ENCODE measurements around the gene PRPH2. TPM values are rescaled to one million over a fixed set of nuclear protein-coding genes. Genes with fewer than 3 reads are reported as not detected.
A peak's percentile ranks its signal among the peaks of the same experiment; 100 is the strongest.

Gene PRPH2
- total RNA-seq, 1 experiment from 2014 or later = not detected

- Histone ChIP-seq H3K27me3 (ENCODE audit: control insufficient read depth, insufficient read depth, low read length) (no peaks in the 10 kb centered on the region), H3K27ac (ENCODE audit: low read length) (peak overlapping the region; percentile 92), H3K4me3 (ENCODE audit: low read depth in 2 of 2, low read length in 2 of 2) (peak overlapping the region; percentile 88 to 98), H3K9me3 (ENCODE audit: control insufficient read depth, insufficient read depth, low read depth, low read length) (no peaks in the 10 kb centered on the region), H3K4me1 (ENCODE audit: control insufficient read depth, insufficient read depth, low read length) (peaks cover 19% of the 10 kb centered on the region), H3K36me3 (ENCODE audit: control insufficient read depth, insufficient read depth, low read length) (no peaks in the 10 kb centered on the region; the same call in 1 of the 2 replicates)
- ChIA-PET POLR2A (interaction anchor here (0.7 to 2.3 kb wide), 5 partner anchors 27 to 136 kb away, joined by 3 to 37 read pairs (median 4); partner anchors contain the start of gene BICRAL), CTCF (no interaction called here)
- intact Hi-C loops (cut with micrococcal nuclease; ENCODE audit: unreplicated experiment) = loop anchor here (5.0 to 10.0 kb wide), 2 partner anchors 132 to 400 kb away; partner anchors contain the start of gene RPL7L1
- in situ Hi-C loops (cut with HindIII; ENCODE audit: low pct_unique_long_range_greater_than_20kb, low sequenced_read_pairs) = loop anchor here (5.0 kb wide), 1 partner anchor 37 kb away; the partner anchor contains the start of gene BICRAL
- DNase-seq (ENCODE audit: low read depth, low spot score) (no peak), ATAC-seq (no peak)
- TF ChIP-seq CTCF (IDR thresholded peaks at IDR 0.05) = no peak
- TF ChIP-seq TCF7L2 (IDR thresholded peaks at IDR 0.05; ENCODE audit: low read depth, low read length) = no peak
- peak; percentile 42; the same call in 1 of the 2 replicates for TF ChIP-seq SIN3A (IDR thresholded peaks at IDR 0.05; ENCODE audit: borderline replicate concordance, insufficient read depth, low read depth, low read length)
- BruUV-seq (replicated peaks) = no TSS peak
Observed at GRCh38 chr6:42745083-42745639, 22.8 kb upstream of the PRPH2 start.

DNA sequence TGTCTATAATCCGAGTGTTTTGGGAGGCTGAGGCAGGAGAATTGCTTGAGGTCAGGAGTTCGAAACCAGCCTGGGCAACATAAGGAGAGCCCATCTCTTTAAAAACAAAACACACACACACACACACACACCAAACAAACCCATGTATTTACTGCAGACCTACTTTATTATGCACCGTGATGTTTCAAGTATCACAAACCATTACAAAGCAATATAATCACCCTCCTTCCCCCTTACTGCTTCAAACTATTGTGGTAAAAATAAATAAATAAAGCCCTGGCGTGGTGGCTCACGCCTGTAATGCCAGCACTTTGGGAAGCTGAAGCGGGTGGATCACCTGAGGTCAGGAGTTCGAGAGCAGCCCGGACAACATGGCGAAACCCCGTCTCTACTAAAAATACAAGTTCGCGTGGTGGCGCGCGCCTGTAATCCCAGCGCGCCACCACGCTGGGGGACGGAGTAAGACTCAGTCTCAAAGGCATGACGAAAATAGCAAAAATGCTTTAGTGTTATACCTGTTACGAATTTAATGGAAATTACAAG, 22.0 kb upstream of the PRPH2 start:
- POLR2A ChIA-PET = interaction anchor here (0.8 kb wide), 1 partner anchor 78 kb away, joined by 8 read pairs; no protein-coding TSS in a partner anchor
- H3K4me3 ChIP-seq (ENCODE audit: low read depth in 2 of 2, low read length in 2 of 2) = peak overlapping the region; percentile 88 to 98
- H3K27ac ChIP-seq (ENCODE audit: low read length) = peak overlapping the region; percentile 92
- in situ Hi-C loops (cut with HindIII; ENCODE audit: low pct_unique_long_range_greater_than_20kb, low sequenced_read_pairs) (no loop called here), intact Hi-C loops (cut with micrococcal nuclease; ENCODE audit: unreplicated experiment) (loop anchor here (10.0 kb wide), 1 partner anchor 400 kb away; no protein-coding TSS in a partner anchor)
- ATAC-seq (no peak), DNase-seq (ENCODE audit: low read depth, low spot score) (no peak)
- H3K36me3 ChIP-seq (ENCODE audit: control insufficient read depth, insufficient read depth, low read length) = no peaks in the 10 kb centered on the region; the same call in 1 of the 2 replicates
- no TSS peak for BruUV-seq (replicated peaks)
- H3K27me3 ChIP-seq (ENCODE audit: control insufficient read depth, insufficient read depth, low read length) = no peaks in the 10 kb centered on the region
- no peaks in the 10 kb centered on the region for H3K9me3 ChIP-seq (ENCODE audit: control insufficient read depth, insufficient read depth, low read depth, low read length)
- TF ChIP-seq CTCF (IDR thresholded peaks at IDR 0.05) (no peak), POLR2AphosphoS5 (IDR thresholded peaks at IDR 0.05; ENCODE audit: low read depth, low read length) (no peak), SIN3A (IDR thresholded peaks at IDR 0.05; ENCODE audit: borderline replicate concordance, insufficient read depth, low read depth, low read length) (no peak), TCF7L2 (IDR thresholded peaks at IDR 0.05; ENCODE audit: low read depth, low read length) (no peak)
- TF ChIP-seq, protein P1, sequence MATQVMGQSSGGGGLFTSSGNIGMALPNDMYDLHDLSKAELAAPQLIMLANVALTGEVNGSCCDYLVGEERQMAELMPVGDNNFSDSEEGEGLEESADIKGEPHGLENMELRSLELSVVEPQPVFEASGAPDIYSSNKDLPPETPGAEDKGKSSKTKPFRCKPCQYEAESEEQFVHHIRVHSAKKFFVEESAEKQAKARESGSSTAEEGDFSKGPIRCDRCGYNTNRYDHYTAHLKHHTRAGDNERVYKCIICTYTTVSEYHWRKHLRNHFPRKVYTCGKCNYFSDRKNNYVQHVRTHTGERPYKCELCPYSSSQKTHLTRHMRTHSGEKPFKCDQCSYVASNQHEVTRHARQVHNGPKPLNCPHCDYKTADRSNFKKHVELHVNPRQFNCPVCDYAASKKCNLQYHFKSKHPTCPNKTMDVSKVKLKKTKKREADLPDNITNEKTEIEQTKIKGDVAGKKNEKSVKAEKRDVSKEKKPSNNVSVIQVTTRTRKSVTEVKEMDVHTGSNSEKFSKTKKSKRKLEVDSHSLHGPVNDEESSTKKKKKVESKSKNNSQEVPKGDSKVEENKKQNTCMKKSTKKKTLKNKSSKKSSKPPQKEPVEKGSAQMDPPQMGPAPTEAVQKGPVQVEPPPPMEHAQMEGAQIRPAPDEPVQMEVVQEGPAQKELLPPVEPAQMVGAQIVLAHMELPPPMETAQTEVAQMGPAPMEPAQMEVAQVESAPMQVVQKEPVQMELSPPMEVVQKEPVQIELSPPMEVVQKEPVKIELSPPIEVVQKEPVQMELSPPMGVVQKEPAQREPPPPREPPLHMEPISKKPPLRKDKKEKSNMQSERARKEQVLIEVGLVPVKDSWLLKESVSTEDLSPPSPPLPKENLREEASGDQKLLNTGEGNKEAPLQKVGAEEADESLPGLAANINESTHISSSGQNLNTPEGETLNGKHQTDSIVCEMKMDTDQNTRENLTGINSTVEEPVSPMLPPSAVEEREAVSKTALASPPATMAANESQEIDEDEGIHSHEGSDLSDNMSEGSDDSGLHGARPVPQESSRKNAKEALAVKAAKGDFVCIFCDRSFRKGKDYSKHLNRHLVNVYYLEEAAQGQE (IDR thresholded peaks at IDR 0.05; ENCODE audit: insufficient read depth in 1 of 2, low read depth in 2 of 2, low read length in 1 of 2) = no peak
- peaks cover 19% of the 10 kb centered on the region for H3K4me1 ChIP-seq (ENCODE audit: control insufficient read depth, insufficient read depth, low read length)
- CTCF ChIA-PET = no interaction called here

Measured in Panc1 (cell line).